CD4-positive, alpha-beta T cell (primary cell): ENCODE measurements around the gene MAPKAP1. TPM values are rescaled to one million over a fixed set of nuclear protein-coding genes. Genes with fewer than 3 reads are reported as not detected.
A peak's percentile ranks its signal among the peaks of the same experiment; 100 is the strongest.

Source experiments
- ATAC-seq: fragments of 200-7000 bp; cut with Tn5 transposase; one replicate; pipeline ENCODE4 v1.10.0; 2022; ENCODE audit warnings: mild to moderate bottlenecking; ENCODE audit not compliant: poor library complexity
- CTCF ChIA-PET: fragments of 350-600 bp; sonication (Branson Sonifier 250); formaldehyde crosslinking; loops from one replicate; lab custom pipeline; 2021; ENCODE audit warnings: antibody characterized with exemption, inconsistent platforms; lab: Charles Lee
- POLR2A ChIA-PET: fragments of 350-600 bp; sonication (Branson Sonifier 250); formaldehyde crosslinking; loops from one replicate; lab custom pipeline; 2021; ENCODE audit warnings: antibody characterized with exemption, inconsistent platforms; lab: Charles Lee
- DNase-seq, 14 experiments: peaks; one replicate each; pipeline ENCODE4 v3.0.0-alpha.2; 2013 to 2020; ENCODE audit warnings: mixed read lengths in 2 of 14
- H3K27ac ChIP-seq, 2 donors: one replicate each; pipeline versions ENCODE4 v1.5.1 to v1.7.0; 2013; ENCODE audit warnings: low read length in 2 of 2, low read depth in 1 of 2, mild to moderate bottlenecking in 1 of 2
- H3K27me3 ChIP-seq, 2 experiments: 1 replicate in 1 of 2; 2 replicates in 1 of 2; pipeline versions ENCODE4 v1.6.1 to v1.7.0; 2013; ENCODE audit warnings: low read length in 2 of 2, control low read depth in 1 of 2, mild to moderate bottlenecking in 1 of 2, moderate library complexity in 1 of 2; ENCODE audit not compliant: insufficient read depth in 2 of 2, control insufficient read depth in 1 of 2
- H3K36me3 ChIP-seq: one replicate; pipeline ENCODE4 v1.6.1; 2013; ENCODE audit warnings: low read length, control low read depth; ENCODE audit not compliant: insufficient read depth
- H3K4me1 ChIP-seq: one replicate; pipeline ENCODE4 v1.6.1; 2013; ENCODE audit warnings: low read length, control low read depth; ENCODE audit not compliant: insufficient read depth
- H3K4me3 ChIP-seq: one replicate; pipeline ENCODE4 v1.5.1; 2013; ENCODE audit warnings: mild to moderate bottlenecking, low read length, moderate library complexity
- H3K9me3 ChIP-seq, 2 experiments: 1 replicate in 1 of 2; 2 replicates in 1 of 2; pipeline versions ENCODE4 v1.6.1 to v1.7.0; 2013; ENCODE audit warnings: low read length in 2 of 2, mild to moderate bottlenecking in 2 of 2, control low read depth in 1 of 2, moderate library complexity in 1 of 2; ENCODE audit not compliant: control insufficient read depth in 1 of 2, insufficient read depth in 1 of 2
- H3K27ac Mint-ChIP-seq: one replicate; pipeline ENCODE4 v1.8.0; 2020; ENCODE audit warnings: mixed read lengths
- H3K27me3 Mint-ChIP-seq: one replicate; pipeline ENCODE4 v1.8.0; 2021; ENCODE audit warnings: mixed read lengths
- H3K36me3 Mint-ChIP-seq: one replicate; pipeline ENCODE4 v1.8.0; 2021; ENCODE audit warnings: low read depth, mixed read lengths
- H3K4me1 Mint-ChIP-seq: one replicate; pipeline ENCODE4 v1.8.0; 2021; ENCODE audit warnings: low read depth, mixed read lengths
- H3K4me3 Mint-ChIP-seq: one replicate; pipeline ENCODE4 v1.8.0; 2020; ENCODE audit warnings: mild to moderate bottlenecking, mixed read lengths
- H3K9me3 Mint-ChIP-seq: one replicate; pipeline ENCODE4 v1.8.0; 2020; ENCODE audit warnings: mixed read lengths
- CTCF ChIP-seq: fragments of 200-600 bp; IDR thresholded peaks from one replicate; pipeline ENCODE4 v1.8.0; 2022; ENCODE audit warnings: antibody characterized with exemption, mild to moderate bottlenecking
- intact Hi-C, 2 experiments: fragments of 100-400 bp; cut with DNase I in 1 of 2; cut with micrococcal nuclease in 1 of 2; formaldehyde crosslinking; loops; one replicate each; pipeline versions ENCODE4 v1.15.1 to v1.9.0; 2023 to 2025; cut with DNase I, micrococcal nuclease
- total RNA-seq, 174 experiments: library from RNA in 2 of 174; stranded (reverse) in 2 of 174; gene quantifications; one replicate each; pipeline ENCODE4 v1.2.3 and lab custom pipeline; 2021 to 2026

Gene MAPKAP1
- total RNA-seq, 2 experiments from 2014 or later = 40.3 to 44.9 TPM

- Mint-ChIP-seq H3K4me3 (no peak overlapping the region), H3K36me3 (peaks cover 7% of the 10 kb centered on the region), H3K27me3 (no peaks in the 10 kb centered on the region), H3K4me1 (peaks cover 13% of the 10 kb centered on the region), H3K27ac (no peak overlapping the region), H3K9me3 (no peaks in the 10 kb centered on the region)
- intact Hi-C loops = no loop called here
- TF ChIP-seq CTCF = no peak
- Histone ChIP-seq H3K4me1 (peaks cover 7% of the 10 kb centered on the region), H3K9me3 (no peaks in the 10 kb centered on the region), H3K4me3 (no peak overlapping the region), H3K27me3 (no peaks in the 10 kb centered on the region), H3K36me3 (no peaks in the 10 kb centered on the region), H3K27ac (no peak overlapping the region)
- CTCF ChIA-PET = no interaction called here
- ATAC-seq = no peak
- POLR2A ChIA-PET = no interaction called here
- DNase-seq = peak in 2 of 14 experiments; percentile 9 to 38
Measured at GRCh38 chr9:125513668-125514413, 193.2 kb downstream of the MAPKAP1 start.

GRCh38 chr9:125513303-125513667 lies 193.7 kb downstream of the MAPKAP1 start:
- H3K4me1 Mint-ChIP-seq = peaks cover 13% of the 10 kb centered on the region
- ChIA-PET CTCF (no interaction called here), POLR2A (no interaction called here)
- no peaks in the 10 kb centered on the region for H3K27me3 Mint-ChIP-seq
- no peaks in the 10 kb centered on the region for H3K9me3 Mint-ChIP-seq
- Histone ChIP-seq H3K9me3 (no peaks in the 10 kb centered on the region), H3K27ac (no peak overlapping the region), H3K4me1 (peaks cover 7% of the 10 kb centered on the region), H3K36me3 (no peaks in the 10 kb centered on the region), H3K4me3 (no peak overlapping the region), H3K27me3 (no peaks in the 10 kb centered on the region)
- intact Hi-C loops = no loop called here
- H3K27ac Mint-ChIP-seq = no peak overlapping the region
- DNase-seq (no peak), ATAC-seq (no peak)
- peaks cover 7% of the 10 kb centered on the region for H3K36me3 Mint-ChIP-seq
- H3K4me3 Mint-ChIP-seq = no peak overlapping the region
- no peak for TF ChIP-seq CTCF

- ATAC-seq (no peak), DNase-seq (no peak)
- ChIA-PET POLR2A (no interaction called here), CTCF (no interaction called here)
- Histone ChIP-seq H3K4me1 (peaks cover 7% of the 10 kb centered on the region), H3K36me3 (peaks cover 4% of the 10 kb centered on the region), H3K9me3 (no peaks in the 10 kb centered on the region), H3K27me3 (no peaks in the 10 kb centered on the region), H3K4me3 (no peak overlapping the region), H3K27ac (no peak overlapping the region)
- no peak overlapping the region for H3K27ac Mint-ChIP-seq
- intact Hi-C loops = no loop called here
- no peak overlapping the region for H3K4me3 Mint-ChIP-seq
- H3K36me3 Mint-ChIP-seq = peaks cover 13% of the 10 kb centered on the region
- H3K27me3 Mint-ChIP-seq = no peaks in the 10 kb centered on the region
- H3K9me3 Mint-ChIP-seq = no peaks in the 10 kb centered on the region
- no peak for TF ChIP-seq CTCF
- peaks cover 13% of the 10 kb centered on the region for H3K4me1 Mint-ChIP-seq
Measured at GRCh38 chr9:125511789-125512660, 195.0 kb downstream of the MAPKAP1 start.
